ENCODE data around the gene HOXB6.

Gene HOXB6

GRCh38 chr17:48604770-48605329 lies at the start of gene HOXB6:
TSS of gene HOXB6 (minus strand) at chr17:48604986. CDS start at chr17:48598150, 6,836 bp downstream.
- FAIRE-seq: no peak

GRCh38 chr17:48649741-48650140 lies 45.0 kb upstream of the HOXB6 start:
- FAIRE-seq: no peak

GRCh38 chr17:48647963-48648245 lies 43.1 kb upstream of the HOXB6 start:
- FAIRE-seq: no peak

- no peak for FAIRE-seq
These were observed 42.5 kb upstream of the HOXB6 start for GRCh38 chr17:48647103-48647962.

GRCh38 chr17:48646183-48647102 lies 41.7 kb upstream of the HOXB6 start:
- no peak for FAIRE-seq

GRCh38 chr17:48645639-48646182 lies 40.9 kb upstream of the HOXB6 start:
- FAIRE-seq: no peak

- FAIRE-seq: no peak
These were observed 40.2 kb upstream of the HOXB6 start for GRCh38 chr17:48644910-48645557.

- no peak for FAIRE-seq
These were observed 39.4 kb upstream of the HOXB6 start for GRCh38 chr17:48644159-48644558.

GRCh38 chr17:48643697-48644012 lies 38.9 kb upstream of the HOXB6 start:
- FAIRE-seq: no peak

GRCh38 chr17:48642843-48643696 lies 38.3 kb upstream of the HOXB6 start:
- no peak for FAIRE-seq

GRCh38 chr17:48642059-48642842 lies 37.5 kb upstream of the HOXB6 start:
- FAIRE-seq: no peak

GRCh38 chr17:48641541-48642058 lies 36.8 kb upstream of the HOXB6 start:
- FAIRE-seq: no peak

GRCh38 chr17:48640858-48641180 lies 36.0 kb upstream of the HOXB6 start:
- FAIRE-seq: no peak

- no peak for FAIRE-seq
These were observed 35.4 kb upstream of the HOXB6 start for GRCh38 chr17:48639982-48640857.

GRCh38 chr17:48639136-48639535 lies 34.4 kb upstream of the HOXB6 start:
- FAIRE-seq: no peak

GRCh38 chr17:48637323-48638260 lies 32.8 kb upstream of the HOXB6 start:
- FAIRE-seq: no peak

- no peak for FAIRE-seq
These were observed 31.6 kb upstream of the HOXB6 start for GRCh38 chr17:48636177-48637018.

All from islet of Langerhans (tissue), 1 donor.